Effector memory CD4-positive, alpha-beta T cell (primary cell): ENCODE results near the gene GLRA3.

ENCODE experiments used
- DNase-seq, 3 donors: peaks; one replicate each; pipeline ENCODE4 v3.0.0-alpha.2; 2020
- H3K27ac ChIP-seq: 2 replicates; pipeline ENCODE4 v1.7.0; 2013; ENCODE audit warnings: mild to moderate bottlenecking, low read length, moderate library complexity; ENCODE audit not compliant: insufficient read depth, poor library complexity, severe bottlenecking
- H3K27me3 ChIP-seq: replicated peaks from 2 replicates; pipeline ENCODE4 v1.7.0; 2013; ENCODE audit warnings: mild to moderate bottlenecking, low read length; ENCODE audit not compliant: insufficient read depth, control insufficient read depth, poor library complexity, severe bottlenecking
- H3K36me3 ChIP-seq: 2 replicates; pipeline ENCODE4 v1.7.0; 2013; ENCODE audit warnings: mild to moderate bottlenecking, low read length, moderate library complexity; ENCODE audit not compliant: control insufficient read depth, insufficient read depth
- H3K4me1 ChIP-seq: 2 replicates; pipeline ENCODE4 v1.7.0; 2013; ENCODE audit warnings: low read length, mild to moderate bottlenecking; ENCODE audit not compliant: control insufficient read depth, insufficient read depth, poor library complexity, severe bottlenecking
- H3K4me3 ChIP-seq: 2 replicates; pipeline ENCODE4 v1.7.0; 2013; ENCODE audit warnings: low read length, low read depth, mild to moderate bottlenecking; ENCODE audit not compliant: insufficient read depth, poor library complexity, severe bottlenecking
- H3K9me3 ChIP-seq: 2 replicates; pipeline ENCODE4 v1.7.0; 2013; ENCODE audit warnings: mild to moderate bottlenecking, low read length, moderate library complexity; ENCODE audit not compliant: control insufficient read depth

GLRA3 gene

GRCh38 chr4:174626342-174627008 is 202.6 kb downstream of the GLRA3 start:
- DNase-seq, result no peak
- H3K36me3 ChIP-seq, result no peaks in the 10 kb centered on the region
- H3K4me1 ChIP-seq, result no peaks in the 10 kb centered on the region
- no peaks in the 10 kb centered on the region for H3K27me3 ChIP-seq
- H3K27ac ChIP-seq, result no peak overlapping the region
- H3K4me3 ChIP-seq, result no peak overlapping the region
- H3K9me3 ChIP-seq, result no peaks in the 10 kb centered on the region

GRCh38 chr4:174616661-174617060 is 212.4 kb downstream of the GLRA3 start:
- no peaks in the 10 kb centered on the region for H3K9me3 ChIP-seq
- H3K4me1 ChIP-seq, result no peaks in the 10 kb centered on the region
- no peak for DNase-seq
- no peak overlapping the region for H3K27ac ChIP-seq
- no peaks in the 10 kb centered on the region for H3K27me3 ChIP-seq
- no peak overlapping the region for H3K4me3 ChIP-seq
- no peaks in the 10 kb centered on the region for H3K36me3 ChIP-seq

- Histone ChIP-seq H3K27ac (no peak overlapping the region), H3K9me3 (no peaks in the 10 kb centered on the region), H3K4me1 (no peaks in the 10 kb centered on the region), H3K27me3 (no peaks in the 10 kb centered on the region), H3K36me3 (no peaks in the 10 kb centered on the region), H3K4me3 (no peak overlapping the region)
- no peak for DNase-seq
These were observed 215.1 kb downstream of the GLRA3 start for GRCh38 chr4:174613979-174614378.

- H3K9me3 ChIP-seq, result no peaks in the 10 kb centered on the region
- H3K27me3 ChIP-seq, result no peaks in the 10 kb centered on the region
- DNase-seq, result no peak
- no peak overlapping the region for H3K27ac ChIP-seq
- no peaks in the 10 kb centered on the region for H3K4me1 ChIP-seq
- no peak overlapping the region for H3K4me3 ChIP-seq
- H3K36me3 ChIP-seq, result no peaks in the 10 kb centered on the region
These were observed 217.3 kb downstream of the GLRA3 start for GRCh38 chr4:174611792-174612191.

GRCh38 chr4:174607792-174608191 is 221.3 kb downstream of the GLRA3 start:
- no peaks in the 10 kb centered on the region for H3K4me1 ChIP-seq
- H3K4me3 ChIP-seq, result no peak overlapping the region
- H3K27ac ChIP-seq, result no peak overlapping the region
- H3K27me3 ChIP-seq, result no peaks in the 10 kb centered on the region
- H3K9me3 ChIP-seq, result no peaks in the 10 kb centered on the region
- H3K36me3 ChIP-seq, result no peaks in the 10 kb centered on the region
- no peak for DNase-seq

GRCh38 chr4:174604198-174604597 is 224.8 kb downstream of the GLRA3 start:
- Histone ChIP-seq H3K4me3 (no peak overlapping the region), H3K27ac (no peak overlapping the region), H3K4me1 (no peaks in the 10 kb centered on the region), H3K27me3 (no peaks in the 10 kb centered on the region), H3K36me3 (no peaks in the 10 kb centered on the region), H3K9me3 (no peaks in the 10 kb centered on the region)
- no peak for DNase-seq

- Histone ChIP-seq H3K9me3 (no peaks in the 10 kb centered on the region), H3K27me3 (no peaks in the 10 kb centered on the region), H3K27ac (no peak overlapping the region), H3K4me1 (no peaks in the 10 kb centered on the region), H3K4me3 (no peak overlapping the region), H3K36me3 (no peaks in the 10 kb centered on the region)
- no peak for DNase-seq
These were observed 228.7 kb downstream of the GLRA3 start for GRCh38 chr4:174600391-174600790.

- no peak overlapping the region for H3K4me3 ChIP-seq
These were observed 230.2 kb downstream of the GLRA3 start for GRCh38 chr4:174598800-174599199.

GRCh38 chr4:174596513-174596912 is 232.5 kb downstream of the GLRA3 start:
- Histone ChIP-seq H3K9me3 (no peaks in the 10 kb centered on the region), H3K27me3 (no peaks in the 10 kb centered on the region), H3K4me1 (no peaks in the 10 kb centered on the region), H3K36me3 (no peaks in the 10 kb centered on the region), H3K4me3 (no peak overlapping the region), H3K27ac (no peak overlapping the region)
- DNase-seq, result no peak

More at GRCh38 chr4:174598800-174599199, 230.2 kb downstream of the GLRA3 start:
- H3K9me3 ChIP-seq, result no peaks in the 10 kb centered on the region
- H3K27me3 ChIP-seq, result no peaks in the 10 kb centered on the region
- no peak for DNase-seq
- no peak overlapping the region for H3K27ac ChIP-seq
- no peaks in the 10 kb centered on the region for H3K36me3 ChIP-seq
- H3K4me1 ChIP-seq, result no peaks in the 10 kb centered on the region

GRCh38 chr4:174595141-174595929 is 233.7 kb downstream of the GLRA3 start:
- no peaks in the 10 kb centered on the region for H3K9me3 ChIP-seq
- DNase-seq, result no peak
- H3K36me3 ChIP-seq, result no peaks in the 10 kb centered on the region
- H3K27me3 ChIP-seq, result no peaks in the 10 kb centered on the region
- peaks cover 2% of the 10 kb centered on the region for H3K4me1 ChIP-seq
- no peak overlapping the region for H3K27ac ChIP-seq
- no peak overlapping the region for H3K4me3 ChIP-seq
